ENCODE measurements around the gene BHLHE40. TPM values are rescaled to one million over a fixed set of nuclear protein-coding genes. Genes with fewer than 3 reads are reported as not detected.

The BHLHE40 gene
- total and polyA plus RNA-seq, 2 of the 13 experiments (the other 11 are each of a cell fraction or from before 2014, with no cell fraction given): 1.8 to 51.0 TPM

DNA sequence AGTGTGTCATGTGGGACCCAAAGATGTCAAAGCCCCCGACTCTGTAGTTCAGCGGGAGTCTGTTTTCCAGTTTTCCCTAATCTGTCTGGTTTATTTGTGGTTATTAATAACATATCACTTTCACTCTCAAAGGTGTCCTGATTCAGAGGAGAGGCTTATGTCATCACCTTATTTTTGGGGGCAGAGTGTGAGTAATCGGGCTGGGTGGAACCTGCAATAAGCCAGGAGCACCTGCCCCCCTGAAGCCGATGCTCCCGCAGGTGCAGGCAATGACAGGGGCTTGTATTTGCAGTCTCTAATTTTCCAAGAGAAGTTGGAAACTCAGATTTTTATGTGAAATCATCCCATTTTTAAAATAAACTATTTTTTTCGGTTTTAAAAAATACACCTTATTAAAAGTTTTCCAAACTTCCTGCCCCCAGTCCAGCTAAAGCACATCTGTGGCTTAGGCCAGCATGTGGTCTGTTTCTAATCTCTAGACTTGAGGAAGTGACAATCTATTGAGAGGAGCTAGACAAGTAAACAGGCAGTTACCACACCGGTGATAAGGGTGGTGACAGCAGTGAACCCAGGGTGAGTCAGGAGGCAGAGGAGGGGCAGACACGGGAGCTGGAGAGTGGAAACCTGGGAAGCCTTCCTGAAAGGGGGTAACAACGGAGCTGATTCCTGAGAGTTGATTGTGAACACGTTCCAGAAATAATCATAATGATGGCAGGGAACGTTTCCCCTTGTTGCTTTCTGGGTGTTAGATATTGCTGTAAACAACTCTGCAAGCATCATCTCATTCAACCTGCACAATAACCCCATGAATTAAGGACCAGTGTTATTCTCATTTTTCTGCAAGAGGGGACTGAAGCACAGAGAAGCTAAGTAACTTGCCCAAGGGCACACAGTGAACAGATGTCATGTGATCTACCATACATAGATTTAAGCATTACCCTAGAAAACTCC is 37.2 kb downstream of the BHLHE40 start (continued):
- TF ChIP-seq MZF1 (CRISPR knock-in tag; IDR thresholded peaks at IDR 0.05; ENCODE audit: borderline replicate concordance): no peak
- TF ChIP-seq, protein P1, sequence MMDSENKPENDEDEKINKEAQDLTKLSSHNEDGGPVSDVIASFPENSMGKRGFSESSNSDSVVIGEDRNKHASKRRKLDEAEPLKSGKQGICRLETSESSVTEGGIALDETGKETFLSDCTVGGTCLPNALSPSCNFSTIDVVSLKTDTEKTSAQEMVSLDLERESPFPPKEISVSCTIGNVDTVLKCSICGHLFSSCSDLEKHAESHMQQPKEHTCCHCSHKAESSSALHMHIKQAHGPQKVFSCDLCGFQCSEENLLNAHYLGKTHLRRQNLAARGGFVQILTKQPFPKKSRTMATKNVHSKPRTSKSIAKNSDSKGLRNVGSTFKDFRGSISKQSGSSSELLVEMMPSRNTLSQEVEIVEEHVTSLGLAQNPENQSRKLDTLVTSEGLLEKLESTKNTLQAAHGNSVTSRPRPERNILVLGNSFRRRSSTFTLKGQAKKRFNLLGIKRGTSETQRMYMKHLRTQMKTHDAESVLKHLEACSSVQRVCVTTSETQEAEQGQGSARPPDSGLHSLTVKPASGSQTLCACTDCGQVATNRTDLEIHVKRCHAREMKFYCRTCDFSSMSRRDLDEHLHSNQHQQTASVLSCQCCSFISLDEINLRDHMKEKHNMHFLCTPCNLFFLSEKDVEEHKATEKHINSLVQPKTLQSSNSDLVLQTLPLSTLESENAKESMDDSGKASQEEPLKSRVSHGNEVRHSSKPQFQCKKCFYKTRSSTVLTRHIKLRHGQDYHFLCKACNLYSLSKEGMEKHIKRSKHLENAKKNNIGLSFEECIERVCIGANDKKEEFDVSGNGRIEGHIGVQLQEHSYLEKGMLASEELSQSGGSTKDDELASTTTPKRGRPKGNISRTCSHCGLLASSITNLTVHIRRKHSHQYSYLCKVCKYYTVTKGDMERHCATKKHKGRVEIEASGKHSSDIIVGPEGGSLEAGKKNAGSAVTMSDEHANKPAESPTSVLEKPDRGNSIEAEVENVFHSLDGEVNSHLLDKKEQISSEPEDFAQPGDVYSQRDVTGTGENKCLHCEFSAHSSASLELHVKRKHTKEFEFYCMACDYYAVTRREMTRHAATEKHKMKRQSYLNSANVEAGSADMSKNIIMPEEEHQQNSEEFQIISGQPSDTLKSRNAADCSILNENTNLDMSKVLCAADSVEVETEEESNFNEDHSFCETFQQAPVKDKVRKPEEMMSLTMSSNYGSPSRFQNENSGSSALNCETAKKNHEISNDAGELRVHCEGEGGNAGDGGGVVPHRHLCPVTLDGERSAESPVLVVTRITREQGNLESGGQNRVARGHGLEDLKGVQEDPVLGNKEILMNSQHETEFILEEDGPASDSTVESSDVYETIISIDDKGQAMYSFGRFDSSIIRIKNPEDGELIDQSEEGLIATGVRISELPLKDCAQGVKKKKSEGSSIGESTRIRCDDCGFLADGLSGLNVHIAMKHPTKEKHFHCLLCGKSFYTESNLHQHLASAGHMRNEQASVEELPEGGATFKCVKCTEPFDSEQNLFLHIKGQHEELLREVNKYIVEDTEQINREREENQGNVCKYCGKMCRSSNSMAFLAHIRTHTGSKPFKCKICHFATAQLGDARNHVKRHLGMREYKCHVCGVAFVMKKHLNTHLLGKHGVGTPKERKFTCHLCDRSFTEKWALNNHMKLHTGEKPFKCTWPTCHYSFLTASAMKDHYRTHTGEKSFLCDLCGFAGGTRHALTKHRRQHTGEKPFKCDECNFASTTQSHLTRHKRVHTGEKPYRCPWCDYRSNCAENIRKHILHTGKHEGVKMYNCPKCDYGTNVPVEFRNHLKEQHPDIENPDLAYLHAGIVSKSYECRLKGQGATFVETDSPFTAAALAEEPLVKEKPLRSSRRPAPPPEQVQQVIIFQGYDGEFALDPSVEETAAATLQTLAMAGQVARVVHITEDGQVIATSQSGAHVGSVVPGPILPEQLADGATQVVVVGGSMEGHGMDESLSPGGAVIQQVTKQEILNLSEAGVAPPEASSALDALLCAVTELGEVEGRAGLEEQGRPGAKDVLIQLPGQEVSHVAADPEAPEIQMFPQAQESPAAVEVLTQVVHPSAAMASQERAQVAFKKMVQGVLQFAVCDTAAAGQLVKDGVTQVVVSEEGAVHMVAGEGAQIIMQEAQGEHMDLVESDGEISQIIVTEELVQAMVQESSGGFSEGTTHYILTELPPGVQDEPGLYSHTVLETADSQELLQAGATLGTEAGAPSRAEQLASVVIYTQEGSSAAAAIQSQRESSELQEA (CRISPR knock-in tag; IDR thresholded peaks at IDR 0.05; ENCODE audit: not compliant biosample characterization): no peak
- no peak for TF ChIP-seq SP140L (CRISPR knock-in tag; IDR thresholded peaks at IDR 0.05; ENCODE audit: borderline replicate concordance)
- TF ChIP-seq TOPORS (CRISPR knock-in tag; IDR thresholded peaks at IDR 0.05): no peak
- no peak for TF ChIP-seq KLF15 (CRISPR knock-in tag; IDR thresholded peaks at IDR 0.05; ENCODE audit: borderline replicate concordance)
- TF ChIP-seq ZSCAN21 (CRISPR knock-in tag; IDR thresholded peaks at IDR 0.05; ENCODE audit: borderline replicate concordance): no peak
- TF ChIP-seq ZNF431 (CRISPR knock-in tag; IDR thresholded peaks at IDR 0.05; ENCODE audit: borderline replicate concordance, low read depth): peak; percentile 54; the same call in 1 of the 2 replicates
- TF ChIP-seq ZNF776 (CRISPR knock-in tag; IDR thresholded peaks at IDR 0.05): no peak
- TF ChIP-seq HES4 (CRISPR knock-in tag; IDR thresholded peaks at IDR 0.05; ENCODE audit: borderline replicate concordance): no peak
- TF ChIP-seq ZNF766 (CRISPR knock-in tag; IDR thresholded peaks at IDR 0.05; ENCODE audit: borderline replicate concordance): no peak
- TF ChIP-seq GZF1 (CRISPR knock-in tag; IDR thresholded peaks at IDR 0.05): no peak
- no peak for TF ChIP-seq ZNF557 (CRISPR knock-in tag; IDR thresholded peaks at IDR 0.05)
- TF ChIP-seq HNRNPLL (IDR thresholded peaks at IDR 0.05; ENCODE audit: low read depth, low read length, poor library complexity, severe bottlenecking): no peak
- TF ChIP-seq, protein P2, sequence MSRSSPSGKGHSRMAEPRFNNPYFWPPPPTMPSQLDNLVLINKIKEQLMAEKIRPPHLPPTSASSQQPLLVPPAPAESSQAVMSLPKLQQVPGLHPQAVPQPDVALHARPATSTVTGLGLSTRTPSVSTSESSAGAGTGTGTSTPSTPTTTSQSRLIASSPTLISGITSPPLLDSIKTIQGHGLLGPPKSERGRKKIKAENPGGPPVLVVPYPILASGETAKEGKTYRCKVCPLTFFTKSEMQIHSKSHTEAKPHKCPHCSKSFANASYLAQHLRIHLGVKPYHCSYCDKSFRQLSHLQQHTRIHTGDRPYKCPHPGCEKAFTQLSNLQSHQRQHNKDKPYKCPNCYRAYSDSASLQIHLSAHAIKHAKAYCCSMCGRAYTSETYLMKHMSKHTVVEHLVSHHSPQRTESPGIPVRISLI (CRISPR knock-in tag; IDR thresholded peaks at IDR 0.05; ENCODE audit: borderline replicate concordance): peak; percentile 24; the same call in 1 of the 2 replicates
- no peak for TF ChIP-seq FOXJ3 (CRISPR knock-in tag; IDR thresholded peaks at IDR 0.05; ENCODE audit: borderline replicate concordance)
- no peak for TF ChIP-seq ZNF782 (CRISPR knock-in tag; IDR thresholded peaks at IDR 0.05; ENCODE audit: borderline replicate concordance)
- no peak for TF ChIP-seq SALL2 (CRISPR knock-in tag; IDR thresholded peaks at IDR 0.05)
- TF ChIP-seq ZKSCAN1 (IDR thresholded peaks at IDR 0.05; ENCODE audit: low read length): no peak
- TF ChIP-seq ZNF484 (CRISPR knock-in tag; IDR thresholded peaks at IDR 0.05; ENCODE audit: borderline replicate concordance, low read depth): no peak
- no peak for TF ChIP-seq ZNF296 (CRISPR knock-in tag; conservative IDR thresholded peaks at IDR 0.05)
